Natural killer cell (primary cell): ENCODE results near the gene RUNX1. TPM values are rescaled to one million over a fixed set of nuclear protein-coding genes. Genes with fewer than 3 reads are reported as not detected.

Experiments used
- ATAC-seq, 3 donors: fragments of 150-1000 bp in 2 of 3; fragments of 200-7000 bp in 1 of 3; cut with Tn5 transposase; 1 replicate in 1 of 3; 2 replicates in 2 of 3; pipeline ENCODE4 v1.10.0; 2021; ENCODE audit warnings: mild to moderate bottlenecking in 2 of 3, moderate library complexity in 2 of 3
- DNase-seq, 2 donors: peaks; one replicate each; pipeline versions ENCODE4 v3.0.0 to v3.0.0-alpha.2; 2013 to 2021; ENCODE audit warnings: mixed read lengths in 1 of 2
- H3K27ac ChIP-seq: one replicate; pipeline ENCODE4 v1.5.1; 2013; ENCODE audit warnings: mild to moderate bottlenecking, low read length
- H3K27me3 ChIP-seq: one replicate; pipeline ENCODE4 v1.6.1; 2013; ENCODE audit warnings: low read length; ENCODE audit not compliant: control insufficient read depth, insufficient read depth
- H3K36me3 ChIP-seq: one replicate; pipeline ENCODE4 v1.6.1; 2013; ENCODE audit warnings: low read length; ENCODE audit not compliant: control insufficient read depth, insufficient read depth
- H3K4me1 ChIP-seq: one replicate; pipeline ENCODE4 v1.6.1; 2013; ENCODE audit warnings: low read length; ENCODE audit not compliant: control insufficient read depth, insufficient read depth
- H3K4me3 ChIP-seq: one replicate; pipeline ENCODE4 v1.5.1; 2013; ENCODE audit warnings: low read length
- H3K9me3 ChIP-seq: one replicate; pipeline ENCODE4 v1.6.1; 2013; ENCODE audit warnings: low read length; ENCODE audit not compliant: control insufficient read depth, insufficient read depth
- H3K27ac Mint-ChIP-seq, 2 donors: one replicate each; pipeline ENCODE4 v1.8.0; 2022; ENCODE audit warnings: mild to moderate bottlenecking in 2 of 2, mixed read lengths in 2 of 2, moderate library complexity in 1 of 2
- H3K27me3 Mint-ChIP-seq, 2 donors: one replicate each; pipeline ENCODE4 v1.8.0; 2022; ENCODE audit warnings: low read depth in 2 of 2, mixed read lengths in 2 of 2
- H3K36me3 Mint-ChIP-seq: one replicate; pipeline ENCODE4 v1.8.0; 2022; ENCODE audit warnings: mixed read lengths
- H3K4me1 Mint-ChIP-seq, 2 donors: one replicate each; pipeline ENCODE4 v1.8.0; 2022; ENCODE audit warnings: mixed read lengths in 2 of 2
- H3K4me3 Mint-ChIP-seq: one replicate; pipeline ENCODE4 v1.8.0; 2022; ENCODE audit warnings: mild to moderate bottlenecking, moderate library complexity, mixed read lengths
- H3K9me3 Mint-ChIP-seq, 2 donors: one replicate each; pipeline ENCODE4 v1.8.0; 2022; ENCODE audit warnings: mixed read lengths in 2 of 2
- WGBS: methylation state at CpG from one replicate; pipeline ENCODE4 v1.1.7; 2013; ENCODE audit warnings: missing lambda C conversion rate; ENCODE audit not compliant: insufficient coverage; 5-methylcytosine and 5-hydroxymethylcytosine counted together
- intact Hi-C: fragments of 100-400 bp; cut with micrococcal nuclease; formaldehyde crosslinking; loops from one replicate; pipeline ENCODE4 v1.14.2; 2022
- total RNA-seq, 4 donors: library from RNA; stranded (reverse); fragments of 120-200 nt in 1 of 4; gene quantifications; one replicate each; pipeline versions ENCODE4 v1.2.3 to v1.2.4, GENCODE V29; 2013 to 2022
- TF ChIP-seq, protein P1 (sequence below): fragments of 200-600 bp; IDR thresholded peaks from one replicate; pipeline ENCODE4 v1.8.0; 2022; ENCODE audit warnings: antibody characterized with exemption

The RUNX1 gene
- total RNA-seq, 3 donors from 2014 or later (not counting 1 experiment from before 2014, with no cell fraction given): 62.1 to 171 (median 98.2) TPM

DNA sequence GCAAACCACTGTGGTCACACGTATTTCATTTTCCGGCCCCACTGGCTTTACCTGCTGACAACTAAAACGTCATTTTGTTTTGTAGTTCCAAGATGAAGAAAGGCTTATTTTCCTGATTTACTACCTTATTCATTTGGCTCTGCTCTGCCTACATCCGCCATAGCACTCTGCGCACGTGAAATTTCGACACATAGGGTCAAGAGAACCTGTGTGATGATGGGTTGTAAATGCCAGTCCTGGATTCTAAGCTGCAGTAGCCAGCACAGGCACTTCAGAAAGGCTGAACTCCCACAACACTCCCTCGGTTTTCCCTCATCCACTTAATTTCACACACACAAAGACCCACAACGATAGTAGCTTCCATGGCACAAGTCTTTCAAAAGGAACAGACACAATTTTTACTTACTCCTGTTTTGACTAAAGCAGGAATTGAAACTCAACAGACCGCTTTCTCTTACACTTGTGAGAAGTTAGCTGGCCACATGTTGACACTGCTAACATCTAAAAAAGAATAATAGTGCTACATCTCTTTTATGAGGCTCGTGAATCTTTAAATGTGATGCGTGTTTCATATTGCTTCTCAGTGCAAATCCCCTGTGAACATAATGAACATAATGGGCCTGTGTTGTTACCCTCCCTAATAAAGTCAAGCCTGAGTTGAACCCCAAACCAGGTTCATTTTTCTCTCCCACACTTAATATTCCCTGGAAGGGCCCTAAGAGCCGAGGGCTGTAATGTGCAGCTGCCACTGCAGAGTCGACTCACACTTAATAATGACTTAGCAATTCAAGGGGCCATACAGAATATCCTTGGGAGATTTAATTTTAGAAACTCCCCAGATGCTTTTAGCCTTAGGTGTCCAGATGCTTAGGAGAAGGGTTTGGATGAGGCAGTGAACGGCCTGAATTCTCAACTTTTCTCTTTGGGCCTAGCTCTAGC is 1.5 kb upstream of the RUNX1 start:
- no peaks in the 10 kb centered on the region for H3K36me3 ChIP-seq
- no peak for ATAC-seq
- Mint-ChIP-seq H3K27me3 (peaks cover 0 to 5% of the 10 kb centered on the region in 2 donors), H3K4me3 (peak overlapping the region; percentile 92), H3K4me1 (peaks cover 66 to 71% of the 10 kb centered on the region in 2 donors), H3K27ac (peak overlapping the region; percentile 95 to 97), H3K9me3 (peaks cover 0 to 3% of the 10 kb centered on the region in 2 donors), H3K36me3 (peaks cover 9% of the 10 kb centered on the region)
- H3K27ac ChIP-seq: peak overlapping the region; percentile 57
- intact Hi-C loops: loop anchor here (1.0 to 5.0 kb wide), 3 partner anchors 87 to 350 kb away; no protein-coding TSS in a partner anchor
- no peak overlapping the region for H3K4me3 ChIP-seq
- no peaks in the 10 kb centered on the region for H3K9me3 ChIP-seq
- DNase-seq: peak in 1 of 2 donors; percentile 42
- TF ChIP-seq, protein P1, sequence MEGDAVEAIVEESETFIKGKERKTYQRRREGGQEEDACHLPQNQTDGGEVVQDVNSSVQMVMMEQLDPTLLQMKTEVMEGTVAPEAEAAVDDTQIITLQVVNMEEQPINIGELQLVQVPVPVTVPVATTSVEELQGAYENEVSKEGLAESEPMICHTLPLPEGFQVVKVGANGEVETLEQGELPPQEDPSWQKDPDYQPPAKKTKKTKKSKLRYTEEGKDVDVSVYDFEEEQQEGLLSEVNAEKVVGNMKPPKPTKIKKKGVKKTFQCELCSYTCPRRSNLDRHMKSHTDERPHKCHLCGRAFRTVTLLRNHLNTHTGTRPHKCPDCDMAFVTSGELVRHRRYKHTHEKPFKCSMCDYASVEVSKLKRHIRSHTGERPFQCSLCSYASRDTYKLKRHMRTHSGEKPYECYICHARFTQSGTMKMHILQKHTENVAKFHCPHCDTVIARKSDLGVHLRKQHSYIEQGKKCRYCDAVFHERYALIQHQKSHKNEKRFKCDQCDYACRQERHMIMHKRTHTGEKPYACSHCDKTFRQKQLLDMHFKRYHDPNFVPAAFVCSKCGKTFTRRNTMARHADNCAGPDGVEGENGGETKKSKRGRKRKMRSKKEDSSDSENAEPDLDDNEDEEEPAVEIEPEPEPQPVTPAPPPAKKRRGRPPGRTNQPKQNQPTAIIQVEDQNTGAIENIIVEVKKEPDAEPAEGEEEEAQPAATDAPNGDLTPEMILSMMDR: no peak
- 12% methylated on average over 13 of the region's 15 CpGs for WGBS
- peaks cover 47% of the 10 kb centered on the region for H3K4me1 ChIP-seq
- H3K27me3 ChIP-seq: no peaks in the 10 kb centered on the region

DNA sequence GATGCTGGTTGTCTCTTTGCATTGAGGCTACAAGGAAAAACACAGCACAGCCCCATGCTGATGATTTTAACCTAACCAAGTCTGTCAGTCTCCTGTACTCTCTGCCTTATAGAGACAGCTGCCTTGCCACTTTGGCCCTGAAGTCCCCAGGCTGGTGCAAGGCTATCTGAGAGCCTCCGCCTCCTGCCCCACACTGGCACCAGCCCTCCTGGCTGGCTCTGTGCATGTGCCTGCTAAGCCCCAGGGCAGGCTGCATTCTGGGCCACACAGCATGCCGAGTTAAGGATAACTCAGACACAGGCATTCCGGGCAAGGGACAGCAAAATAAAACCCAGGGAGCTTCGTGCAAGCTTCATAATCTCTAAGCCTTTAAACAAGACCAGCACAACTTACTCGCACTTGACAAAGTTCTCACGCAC is 910 bp downstream of the RUNX1 start:
- Histone ChIP-seq H3K9me3 (no peaks in the 10 kb centered on the region), H3K27me3 (no peaks in the 10 kb centered on the region), H3K4me1 (peaks cover 71% of the 10 kb centered on the region), H3K27ac (peak overlapping the region; percentile 80), H3K36me3 (no peaks in the 10 kb centered on the region), H3K4me3 (peak overlapping the region; percentile 56)
- TF ChIP-seq, protein P1: no peak
- H3K9me3 Mint-ChIP-seq: peaks cover 0 to 3% of the 10 kb centered on the region in 2 donors
- 0% methylated on average over 6 of the region's 6 CpGs for WGBS
- intact Hi-C loops: loop anchor here (1.0 to 5.0 kb wide), 6 partner anchors 65 to 1274 kb away; partner anchors contain the start of gene MORC3
- H3K36me3 Mint-ChIP-seq: peaks cover 9% of the 10 kb centered on the region
- peak overlapping the region; percentile 92 for H3K4me3 Mint-ChIP-seq
- H3K27me3 Mint-ChIP-seq: peaks cover 0 to 5% of the 10 kb centered on the region in 2 donors
- no peak for ATAC-seq
- DNase-seq: peak in 1 of 2 donors; percentile 40
- peaks cover 91 to 95% of the 10 kb centered on the region in 2 donors for H3K4me1 Mint-ChIP-seq
- H3K27ac Mint-ChIP-seq: peak overlapping the region; percentile 95 to 97

DNA sequence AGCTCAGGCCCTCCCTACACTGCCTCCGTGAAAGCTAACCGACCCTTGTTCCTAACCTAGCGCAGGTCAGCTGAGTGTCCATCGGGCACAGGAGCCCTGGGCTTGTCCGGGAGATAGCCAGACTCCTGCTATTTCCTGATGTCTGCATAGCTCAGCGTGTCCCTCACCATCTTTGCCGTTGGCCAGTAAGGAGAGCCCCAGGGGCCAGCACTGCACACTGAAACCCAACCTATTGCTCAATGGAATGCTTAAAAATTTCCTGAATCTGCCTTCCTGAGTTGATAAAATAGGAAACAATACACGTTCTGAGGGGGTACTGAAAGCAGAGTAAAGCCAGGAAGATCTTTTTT is 2.2 kb downstream of the RUNX1 start:
- Mint-ChIP-seq H3K4me1 (peaks cover 100% of the 10 kb centered on the region in 2 donors), H3K27ac (peak overlapping the region; percentile 95 to 97), H3K9me3 (peaks cover 0 to 3% of the 10 kb centered on the region in 2 donors), H3K36me3 (peaks cover 9% of the 10 kb centered on the region), H3K4me3 (peak overlapping the region; percentile 92), H3K27me3 (peaks cover 0 to 5% of the 10 kb centered on the region in 2 donors)
- intact Hi-C loops: loop anchor here (5.0 kb wide), 4 partner anchors 230 to 1275 kb away; partner anchors contain the start of gene MORC3
- peak overlapping the region; percentile 56 for H3K4me3 ChIP-seq
- TF ChIP-seq, protein P1: no peak
- under 1% methylated on average over 7 of the region's 8 CpGs for WGBS
- H3K4me1 ChIP-seq: peaks cover 78% of the 10 kb centered on the region
- H3K27me3 ChIP-seq: no peaks in the 10 kb centered on the region
- DNase-seq (no peak), ATAC-seq (no peak)
- no peaks in the 10 kb centered on the region for H3K9me3 ChIP-seq
- no peaks in the 10 kb centered on the region for H3K36me3 ChIP-seq
- peak overlapping the region; percentile 80 for H3K27ac ChIP-seq
